ENCODE data around the gene FAM8A1.
A peak's percentile ranks its signal among the peaks of the same experiment; 100 is the strongest.
"Not testable (repeated sequence)": the region's sequence is repeated elsewhere in the genome, so short reads cannot be mapped to it uniquely, and the experiment has no call there.

FAM8A1 gene, protein sequence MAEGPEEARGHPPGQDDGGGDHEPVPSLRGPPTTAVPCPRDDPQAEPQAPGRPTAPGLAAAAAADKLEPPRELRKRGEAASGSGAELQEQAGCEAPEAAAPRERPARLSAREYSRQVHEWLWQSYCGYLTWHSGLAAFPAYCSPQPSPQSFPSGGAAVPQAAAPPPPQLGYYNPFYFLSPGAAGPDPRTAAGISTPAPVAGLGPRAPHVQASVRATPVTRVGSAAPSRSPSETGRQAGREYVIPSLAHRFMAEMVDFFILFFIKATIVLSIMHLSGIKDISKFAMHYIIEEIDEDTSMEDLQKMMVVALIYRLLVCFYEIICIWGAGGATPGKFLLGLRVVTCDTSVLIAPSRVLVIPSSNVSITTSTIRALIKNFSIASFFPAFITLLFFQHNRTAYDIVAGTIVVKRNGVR

DNA sequence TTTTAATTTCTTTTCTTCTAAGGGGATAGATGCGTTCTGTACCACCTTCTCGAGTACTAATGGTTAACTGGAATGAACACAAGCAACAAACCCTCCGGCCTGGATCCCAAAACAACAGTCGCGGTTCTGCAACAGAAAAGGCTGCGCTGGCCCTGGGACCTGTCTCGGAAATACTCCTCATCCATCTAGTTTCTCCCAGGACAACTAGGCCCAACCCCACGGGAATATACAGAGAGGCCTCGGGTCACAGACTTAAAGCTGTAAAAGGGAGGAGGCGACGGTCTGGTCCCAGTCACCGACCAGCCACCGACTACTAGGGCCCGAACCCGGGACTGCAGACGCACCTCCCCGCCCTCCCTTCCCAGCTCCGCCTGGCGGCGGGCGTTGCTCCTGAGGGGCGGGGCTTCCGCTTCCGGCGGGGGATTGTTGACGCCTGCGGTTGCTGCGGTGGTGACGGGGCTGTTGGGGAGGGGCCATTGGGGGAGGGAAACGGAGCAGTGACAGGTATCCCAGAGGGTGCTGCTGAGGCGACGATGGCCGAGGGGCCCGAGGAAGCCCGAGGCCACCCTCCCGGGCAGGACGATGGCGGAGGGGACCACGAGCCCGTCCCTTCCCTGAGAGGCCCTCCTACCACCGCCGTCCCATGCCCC, at the start of gene FAM8A1:
FAM8A1 (plus strand) TSS at position 426 of the 650 bp plus-strand sequence; CDS start at position 534, 108 bp downstream.
- DNase-seq, result peak; percentile 94

DNA sequence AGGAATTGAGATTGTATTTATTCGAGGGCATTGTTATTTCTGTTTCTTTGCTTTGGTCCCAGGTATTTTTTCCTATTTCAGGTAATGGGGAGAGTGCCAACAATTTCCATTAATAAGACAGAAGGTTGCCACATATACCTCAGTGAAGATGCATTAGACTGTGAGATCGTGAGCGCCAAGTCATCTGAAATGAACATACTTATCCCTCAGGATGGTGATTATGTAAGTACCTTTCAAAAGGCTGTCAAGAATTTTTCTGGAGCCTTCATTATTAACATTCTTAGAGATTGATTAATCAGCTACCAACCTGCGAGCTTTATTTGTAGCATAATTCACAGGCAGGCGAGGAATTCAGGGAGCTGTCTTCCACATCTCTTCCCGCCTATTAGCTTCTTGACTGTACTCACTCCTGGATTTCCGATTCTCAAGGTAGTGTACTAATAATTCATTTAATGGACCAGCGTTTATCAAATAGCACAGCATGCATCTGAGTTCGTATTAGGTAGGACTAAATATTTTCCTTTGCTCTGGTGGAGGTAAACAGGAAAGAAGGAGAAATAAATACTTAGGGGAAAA, 48.6 kb upstream of the FAM8A1 start:
- DNase-seq, result no peak

DNA sequence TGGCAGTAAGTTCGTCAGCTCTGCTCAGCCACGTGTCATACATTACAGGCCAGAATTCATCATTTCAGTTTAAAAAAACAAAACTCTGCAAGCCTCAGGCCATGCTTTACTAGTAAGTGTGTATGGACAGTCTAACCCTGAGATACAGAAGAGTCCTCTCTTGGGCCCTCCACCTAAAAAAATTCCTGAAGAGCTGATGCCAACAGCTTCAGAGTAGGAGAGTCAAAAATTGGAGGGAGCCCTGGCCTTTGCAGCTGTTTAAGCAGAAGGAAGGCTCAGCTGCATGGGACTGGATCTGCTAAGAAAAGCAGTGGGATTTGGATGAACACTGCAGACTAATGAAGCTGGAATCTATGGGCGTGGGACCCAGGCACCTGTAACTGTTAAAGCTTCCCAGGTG, 47.2 kb upstream of the FAM8A1 start:
- no peak for DNase-seq

DNA sequence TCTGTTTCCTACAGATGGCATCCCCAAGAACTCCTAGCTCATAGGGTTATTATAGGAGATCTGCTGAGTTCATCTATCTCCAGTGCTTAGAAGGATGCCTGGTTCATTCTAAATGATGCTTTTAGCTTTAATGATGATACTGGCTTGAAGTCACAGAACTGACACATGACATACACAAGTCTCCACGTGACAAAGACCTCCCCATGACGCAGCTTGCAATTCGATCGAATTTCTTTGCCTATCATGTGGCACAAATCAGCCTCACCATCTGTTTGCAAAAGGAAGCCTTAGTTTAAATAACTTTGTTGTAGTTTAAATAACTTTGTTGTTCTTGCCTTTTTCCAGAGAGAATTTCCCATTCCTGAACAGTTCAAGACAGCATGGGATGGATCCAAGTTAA, 44.1 kb upstream of the FAM8A1 start:
- no peak for DNase-seq

DNA sequence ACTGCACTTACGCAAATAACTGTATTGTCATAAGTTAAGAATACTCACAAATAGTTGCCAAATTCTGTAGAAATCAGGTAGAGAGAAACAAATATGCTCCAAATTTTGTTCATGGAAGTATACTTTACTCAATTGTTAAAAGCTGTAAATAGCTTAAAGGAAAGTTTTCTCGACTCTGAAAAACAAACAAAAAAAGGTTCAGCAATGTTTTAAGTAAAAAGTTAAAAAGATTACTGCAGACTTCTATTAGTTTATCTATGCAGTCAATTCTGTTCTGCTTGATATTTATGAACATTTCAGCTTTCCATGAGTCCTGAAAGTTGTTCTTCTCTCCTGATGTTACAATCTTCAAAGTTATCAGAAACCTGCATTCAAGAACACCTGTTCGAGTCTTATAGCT, 37.5 kb upstream of the FAM8A1 start:
- no peak for DNase-seq

DNA sequence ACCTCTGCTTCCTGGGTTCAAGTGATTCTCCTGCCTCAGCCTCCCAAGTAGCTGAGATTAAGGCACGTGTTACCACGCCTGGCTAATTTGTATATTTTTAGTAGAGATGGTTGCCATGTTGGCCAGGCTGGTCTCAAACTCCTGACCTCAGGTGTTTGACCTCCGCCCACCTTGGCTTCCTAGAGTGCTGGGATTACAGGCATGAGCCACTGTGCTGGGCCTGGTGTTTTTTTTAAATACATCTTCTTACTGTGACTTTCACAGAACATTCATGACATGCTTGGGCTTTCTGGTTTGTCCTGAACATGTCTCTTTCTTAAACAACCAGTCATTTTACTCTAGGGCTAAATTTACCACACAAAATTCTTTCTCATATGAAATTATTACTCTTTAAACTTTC, 34.7 kb upstream of the FAM8A1 start:
- DNase-seq, result no peak

DNA sequence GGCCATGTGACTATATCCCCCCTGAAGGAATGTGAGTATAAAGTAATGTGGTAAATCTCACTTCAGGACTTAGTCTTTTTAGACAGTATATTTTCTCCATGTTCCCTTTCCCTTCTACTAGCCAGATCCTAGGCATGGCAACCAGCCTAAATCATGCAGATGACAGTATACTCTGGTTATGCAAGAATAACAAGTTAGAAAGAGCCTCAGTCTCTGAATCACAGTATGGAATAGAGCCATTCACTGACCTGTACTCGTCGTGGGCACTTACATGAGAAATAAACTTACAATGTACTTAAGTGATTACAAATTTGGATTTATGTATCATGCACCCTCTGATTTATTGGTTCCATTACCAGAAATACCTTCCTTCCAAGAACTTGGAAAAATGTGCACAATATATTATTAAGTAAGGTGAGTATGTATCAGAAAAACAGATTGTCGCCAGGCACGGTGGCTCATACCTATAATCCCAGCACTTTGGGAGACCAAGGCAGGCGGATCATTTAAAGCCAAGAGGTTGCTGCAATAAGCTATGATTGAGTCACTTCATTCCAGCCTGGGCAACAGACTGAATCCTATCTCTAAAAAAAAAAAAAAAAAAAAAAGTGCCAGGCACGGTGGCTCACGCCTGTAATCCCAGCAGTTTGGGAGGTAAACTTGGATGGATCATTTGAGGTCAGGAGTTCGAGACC, 25.1 kb upstream of the FAM8A1 start:
- DNase-seq, result no peak

DNA sequence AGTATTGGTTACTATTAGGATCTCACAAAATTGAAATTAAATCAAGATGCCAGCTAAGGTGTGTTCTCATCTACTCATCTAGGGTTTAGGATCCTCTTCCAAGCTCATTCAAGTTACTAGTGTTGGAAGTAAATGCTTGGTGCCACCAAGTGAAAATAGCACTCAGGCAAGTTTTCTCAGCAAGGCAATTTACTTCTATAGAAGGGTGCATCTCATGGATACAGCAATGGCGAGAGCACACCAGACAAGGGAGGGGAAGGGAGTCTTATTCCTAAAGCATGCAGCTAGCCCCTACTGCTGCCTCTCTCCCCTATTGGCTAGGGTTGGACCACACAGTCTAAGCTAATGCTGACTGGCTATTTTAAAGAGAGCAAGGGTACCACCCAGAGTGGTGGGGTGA, 23.0 kb upstream of the FAM8A1 start:
- DNase-seq, result no peak

DNA sequence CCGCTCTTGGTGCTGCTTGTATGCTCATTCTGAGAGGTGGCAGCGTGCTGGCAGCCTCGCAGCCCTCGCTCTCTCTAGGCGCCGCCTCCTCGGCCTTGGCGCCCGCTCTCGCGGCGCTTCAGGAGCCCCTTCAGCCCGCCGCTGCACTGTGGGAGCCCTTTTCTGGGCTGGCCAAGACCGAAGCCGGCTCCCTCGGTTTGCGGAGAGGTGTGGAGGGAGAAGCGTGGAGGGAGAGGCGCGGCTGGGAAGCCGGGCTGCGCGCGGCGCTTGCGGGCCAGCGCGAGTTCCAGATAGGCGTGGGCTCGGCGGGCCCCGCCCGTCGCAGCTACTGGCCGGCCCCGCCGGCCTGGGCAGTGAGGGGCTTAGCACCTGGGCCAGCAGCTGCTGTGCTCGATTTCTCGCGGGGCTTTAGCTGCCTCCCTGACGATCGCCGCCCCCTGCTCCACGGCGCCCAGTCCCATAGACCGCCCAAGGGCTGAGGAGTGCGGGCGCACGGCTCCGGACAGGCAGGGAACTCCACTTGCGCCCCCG, 19.5 kb upstream of the FAM8A1 start:
- DNase-seq, result no peak

DNA sequence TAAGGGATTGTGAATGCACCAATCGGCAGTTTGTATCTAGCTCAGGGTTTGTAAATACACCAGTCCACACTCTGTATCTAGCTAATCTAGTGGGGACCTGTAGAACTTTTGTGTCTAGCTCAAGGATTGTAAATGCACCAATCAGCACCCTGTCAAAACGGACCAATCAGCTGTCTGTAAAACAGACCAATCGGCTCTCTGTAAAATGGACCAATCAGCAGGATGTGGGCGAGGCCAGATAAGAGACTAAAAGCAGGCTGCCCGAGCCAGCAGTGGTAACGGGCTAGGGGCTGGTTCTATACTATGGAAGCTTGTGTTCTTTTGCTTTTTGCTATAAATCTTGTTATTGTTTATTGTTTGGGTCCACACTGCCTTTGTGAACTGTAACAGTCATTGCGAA, 18.8 kb upstream of the FAM8A1 start:
- DNase-seq, result not testable (repeated sequence)

DNA sequence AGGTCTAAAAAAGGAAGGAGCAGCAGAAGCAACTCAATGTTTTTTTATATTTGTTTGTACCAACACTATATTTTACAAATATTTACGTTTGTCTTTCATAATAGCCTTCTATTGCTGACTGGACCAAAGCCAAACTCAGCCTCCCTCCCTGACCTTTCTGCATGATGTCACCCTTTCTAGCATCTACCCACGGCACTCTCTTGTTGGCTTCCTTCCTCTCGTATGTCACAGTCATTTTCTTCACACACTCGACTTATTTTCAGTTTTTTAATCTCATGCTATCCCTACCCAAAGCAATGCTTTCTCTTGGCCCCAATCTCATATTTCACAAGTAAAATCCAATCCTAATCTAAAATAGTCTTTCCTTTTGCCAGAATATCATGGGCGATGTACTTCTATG, 16.3 kb upstream of the FAM8A1 start:
- no peak for DNase-seq

DNA sequence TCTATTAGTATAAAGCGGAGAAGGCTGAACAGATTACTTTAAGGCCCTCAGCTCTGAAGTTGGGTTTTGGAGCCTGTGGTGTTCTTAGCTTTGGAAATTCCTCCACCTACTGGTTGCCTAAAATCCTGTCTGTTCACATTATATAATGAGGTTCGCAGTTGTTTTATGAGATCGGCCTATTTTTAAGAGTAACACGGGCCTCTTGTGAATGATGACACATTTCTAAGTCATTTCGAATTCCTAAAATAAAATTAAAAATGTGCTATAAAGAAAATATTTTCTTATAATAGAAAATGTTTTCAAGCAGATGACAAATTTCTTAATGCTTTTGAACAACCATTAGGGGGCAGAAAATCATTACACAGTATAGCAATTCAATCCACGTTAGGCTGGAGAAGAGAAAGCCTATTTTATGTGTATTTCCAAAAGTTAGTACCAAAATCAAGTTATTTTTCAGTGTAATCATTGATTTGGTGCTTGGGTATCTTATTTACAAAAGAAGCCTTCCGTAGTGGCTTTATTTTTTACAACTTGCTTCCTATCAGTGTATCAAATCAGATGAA, 15.8 kb upstream of the FAM8A1 start:
- no peak for DNase-seq

DNA sequence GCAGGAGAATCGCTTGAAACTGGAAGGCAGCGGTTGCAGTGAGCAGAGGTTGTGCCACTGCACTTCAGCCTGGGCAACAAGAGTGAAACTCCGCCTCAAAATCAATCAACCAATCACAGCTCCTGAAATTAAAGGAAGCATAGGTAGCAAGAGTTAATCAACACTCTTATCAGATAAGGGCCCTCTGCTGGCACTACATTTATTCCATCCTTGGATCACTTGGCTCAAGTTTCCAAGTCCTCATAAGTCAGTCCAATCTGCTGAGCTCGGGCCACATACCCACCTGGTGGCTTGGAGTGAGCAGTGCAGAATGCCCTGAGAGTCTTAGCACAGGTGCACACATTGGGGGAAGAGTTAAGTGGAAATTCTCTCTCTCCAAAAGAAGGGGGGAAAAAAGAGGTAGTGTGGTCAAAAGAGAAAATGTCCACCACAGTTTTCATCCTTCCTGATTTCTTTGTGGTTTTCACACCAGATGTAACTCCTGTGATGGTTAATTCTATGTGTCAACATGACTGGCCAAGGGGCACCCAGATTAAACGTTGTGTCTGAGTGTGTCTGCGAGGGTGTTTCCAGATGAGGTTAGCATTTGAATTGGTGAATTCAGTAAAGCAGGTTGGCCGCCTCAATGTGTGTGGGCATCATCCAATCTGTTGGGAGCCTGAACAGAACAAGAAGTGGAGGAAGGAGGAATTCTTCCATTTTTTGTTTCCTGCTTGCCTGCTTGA, 14.2 kb upstream of the FAM8A1 start:
- no peak for DNase-seq

DNA sequence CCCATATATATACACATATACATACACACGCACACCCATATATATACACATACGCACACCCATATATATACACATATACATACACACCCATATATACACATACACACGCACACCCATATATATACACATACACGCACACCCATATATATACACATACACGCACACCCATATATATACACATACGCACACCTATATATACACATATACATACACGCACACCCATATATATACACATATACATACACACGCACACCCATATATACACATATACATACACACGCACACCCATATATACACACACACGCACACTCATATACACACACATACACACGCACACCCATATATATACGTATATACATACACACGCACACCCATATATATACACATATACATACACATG, 13.5 kb upstream of the FAM8A1 start:
- not testable (repeated sequence) for DNase-seq

DNA sequence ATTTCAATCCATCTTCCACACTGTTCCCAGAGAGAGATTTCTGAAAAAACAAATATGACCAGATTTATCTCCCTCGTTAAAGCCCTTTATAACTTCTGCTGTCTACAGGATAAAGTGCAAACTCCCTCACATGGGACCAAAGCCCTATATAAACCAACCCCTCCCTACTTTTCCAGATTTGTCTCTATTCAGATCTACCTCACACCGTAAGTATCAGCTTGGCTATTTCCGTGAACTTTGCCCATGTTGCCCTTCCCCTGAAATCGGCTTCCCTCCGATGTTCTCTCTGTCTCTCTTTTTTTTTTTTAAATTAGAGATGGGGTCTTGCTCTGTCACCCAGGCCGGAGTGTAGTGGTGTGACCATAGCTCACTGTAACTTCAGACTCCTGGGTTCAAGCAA, 12.1 kb upstream of the FAM8A1 start:
- no peak for DNase-seq

DNA sequence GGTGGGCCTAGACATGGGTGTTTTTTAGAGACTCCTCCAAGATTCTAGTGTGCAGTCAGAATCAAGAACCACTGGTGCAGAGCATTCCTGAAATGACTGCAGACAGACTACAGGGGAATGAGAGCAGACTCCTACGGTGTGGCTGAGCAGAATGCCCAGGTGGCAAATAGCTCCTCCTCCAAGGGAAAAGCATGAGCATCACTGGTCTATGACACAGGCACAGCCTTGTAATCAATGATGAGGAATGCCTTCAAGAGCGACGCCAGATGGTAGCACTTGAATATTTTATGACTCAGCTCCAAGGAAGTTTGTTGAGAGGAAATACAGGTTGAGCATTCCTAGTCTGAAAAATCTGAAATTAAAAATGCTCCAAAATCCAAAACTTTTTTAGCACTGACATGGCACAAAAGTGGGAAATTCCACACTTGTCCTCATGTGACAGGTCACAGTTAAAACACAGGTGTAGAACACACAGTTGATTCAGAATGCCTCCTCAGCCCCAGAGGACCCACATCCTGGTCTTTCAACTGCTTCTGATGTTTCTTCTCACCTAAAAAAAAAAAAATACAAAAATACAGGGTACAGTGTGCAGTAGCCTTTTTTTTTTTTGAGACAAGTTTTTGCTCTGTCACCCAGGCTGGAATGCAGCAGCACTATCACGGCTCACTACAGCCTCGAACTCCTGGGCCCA, 10.6 kb upstream of the FAM8A1 start:
- DNase-seq, result no peak

DNA sequence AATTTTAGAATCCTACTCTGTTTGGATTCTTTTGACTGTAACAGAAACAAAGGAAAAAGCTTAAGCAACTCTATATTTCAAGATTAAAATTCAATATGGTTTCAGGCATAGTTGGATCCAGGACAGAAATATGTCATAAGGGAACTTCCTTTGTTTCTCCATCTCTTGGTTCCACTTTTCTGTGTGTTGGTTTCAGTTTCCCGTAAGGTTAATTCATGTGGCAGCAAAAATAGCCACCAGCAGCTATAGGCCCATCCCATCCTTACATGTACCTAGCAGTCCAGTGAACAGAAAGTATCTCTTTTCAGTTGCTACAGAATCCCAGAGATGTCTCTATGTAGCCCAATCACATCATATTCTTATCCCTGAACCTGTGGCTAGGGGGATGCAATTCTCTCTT, 8.8 kb upstream of the FAM8A1 start:
- no peak for DNase-seq

DNA sequence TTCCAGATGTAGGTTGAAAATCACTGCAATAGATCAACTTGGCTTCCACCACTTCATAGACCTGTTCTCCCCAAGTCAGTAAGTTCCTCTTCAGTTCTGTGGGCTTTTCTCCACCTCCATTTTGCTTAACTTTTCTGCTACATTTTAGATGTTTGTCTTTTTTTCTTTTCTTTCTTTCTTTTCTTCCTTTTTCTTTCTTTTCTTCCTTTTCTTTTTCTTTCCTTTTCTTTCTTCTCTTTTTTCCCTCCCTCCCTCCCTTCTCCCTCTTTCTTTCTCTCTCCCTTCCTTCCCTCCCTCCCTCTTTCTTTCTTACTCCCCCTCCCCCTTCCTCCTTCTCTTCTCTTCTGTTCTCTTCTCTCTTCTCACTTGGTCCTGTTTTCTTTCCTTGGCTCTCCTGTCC, 6.9 kb upstream of the FAM8A1 start:
- no peak for DNase-seq

DNA sequence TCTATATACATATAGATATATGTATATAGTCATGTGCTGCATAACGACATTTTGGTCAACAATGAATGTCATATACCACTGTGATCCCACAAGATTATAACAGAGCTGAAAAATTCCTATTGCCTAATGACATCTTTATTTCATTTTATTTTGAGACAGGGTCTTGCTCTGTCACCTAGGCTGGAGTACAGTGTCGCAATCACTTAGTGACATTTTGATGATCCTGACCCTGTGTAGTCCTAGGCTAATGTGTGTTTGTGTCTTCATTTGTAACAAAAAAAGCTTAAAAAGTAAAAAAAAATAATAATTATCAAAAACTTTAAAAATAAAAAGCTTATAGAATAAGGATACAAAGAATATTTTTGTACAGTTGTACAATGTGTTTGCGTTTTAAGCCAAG, 4.0 kb upstream of the FAM8A1 start:
- DNase-seq, result no peak

DNA sequence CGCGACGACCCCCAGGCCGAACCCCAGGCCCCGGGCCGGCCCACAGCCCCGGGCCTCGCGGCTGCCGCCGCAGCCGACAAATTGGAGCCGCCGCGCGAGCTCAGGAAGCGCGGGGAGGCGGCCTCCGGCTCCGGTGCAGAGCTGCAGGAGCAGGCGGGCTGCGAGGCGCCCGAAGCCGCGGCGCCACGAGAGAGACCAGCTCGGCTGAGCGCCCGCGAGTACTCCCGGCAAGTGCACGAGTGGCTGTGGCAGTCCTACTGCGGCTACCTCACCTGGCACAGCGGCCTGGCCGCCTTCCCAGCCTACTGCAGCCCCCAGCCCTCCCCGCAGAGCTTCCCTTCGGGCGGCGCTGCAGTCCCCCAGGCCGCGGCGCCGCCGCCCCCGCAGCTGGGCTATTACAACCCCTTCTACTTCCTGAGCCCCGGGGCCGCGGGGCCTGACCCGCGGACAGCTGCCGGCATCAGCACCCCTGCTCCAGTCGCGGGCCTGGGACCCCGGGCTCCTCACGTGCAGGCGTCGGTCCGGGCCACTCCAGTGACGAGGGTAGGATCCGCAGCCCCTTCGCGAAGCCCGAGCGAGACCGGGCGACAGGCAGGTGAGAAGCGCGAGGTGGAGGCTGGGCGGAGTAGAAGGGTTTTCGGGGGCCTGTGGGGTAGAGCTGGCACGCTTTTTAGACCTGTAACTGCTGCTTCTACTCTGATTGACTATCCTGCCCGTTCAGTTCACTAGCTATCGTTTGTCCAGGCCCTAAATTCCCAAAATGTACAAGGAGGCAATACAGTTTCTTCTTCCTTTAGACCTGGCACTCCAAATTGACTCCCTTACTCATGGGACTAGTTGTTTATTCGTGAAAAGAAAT, 654 bp downstream of the FAM8A1 start:
- peak; percentile 36 for DNase-seq

DNA sequence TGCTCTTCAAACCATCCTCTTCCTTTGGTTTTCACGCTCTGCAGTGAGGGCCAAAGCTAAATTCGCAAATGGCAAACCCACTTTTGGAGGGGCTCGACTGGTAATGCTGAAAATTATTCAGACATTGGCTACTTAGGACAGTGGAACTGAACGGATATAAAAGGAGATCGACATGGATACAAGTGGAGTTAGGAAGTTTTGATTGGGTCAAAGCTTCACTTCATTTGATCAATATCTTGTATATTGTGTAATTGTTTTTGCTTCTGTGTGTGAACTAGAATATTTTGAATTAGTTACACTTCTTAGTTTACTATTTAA, 1.2 kb downstream of the FAM8A1 start:
- DNase-seq, result no peak
